Measurements from ENCODE around the gene SH3D19. TPM values are rescaled to one million over a fixed set of nuclear protein-coding genes. Genes with fewer than 3 reads are reported as not detected.

The SH3D19 gene
- total and polyA plus RNA-seq, 7 donors, result 31.4 to 195 (median 105) TPM

DNA sequence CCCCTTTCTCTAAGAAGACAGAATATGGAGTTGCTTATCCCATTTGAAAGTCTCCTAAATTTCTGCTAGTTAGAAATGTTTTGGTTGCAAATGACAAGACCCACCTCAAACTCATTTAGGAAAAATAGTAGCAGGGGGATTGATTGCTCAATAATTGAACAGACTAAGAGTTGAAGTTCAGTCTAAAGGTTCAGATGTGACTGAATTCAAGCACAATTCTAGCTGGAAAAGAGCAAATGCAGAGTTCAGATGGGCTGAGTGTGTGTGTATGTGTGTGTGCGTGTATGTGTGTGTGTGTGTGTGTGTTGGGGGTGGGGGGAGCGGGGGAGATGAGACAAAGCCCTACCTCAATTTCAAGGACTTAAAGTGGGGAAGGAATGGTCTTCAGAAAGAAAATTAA, 35.7 kb upstream of the SH3D19 start:
- H3K27me3 ChIP-seq, result no peaks in the 10 kb centered on the region
- DNase-seq, result no peak
- H3K4me1 ChIP-seq, result no peaks in the 10 kb centered on the region
- 93 to 98% methylated on average over 2 of the region's 2 CpGs for WGBS, 2 donors
- H3K4me3 ChIP-seq, result no peak overlapping the region
- TF ChIP-seq, protein P1, sequence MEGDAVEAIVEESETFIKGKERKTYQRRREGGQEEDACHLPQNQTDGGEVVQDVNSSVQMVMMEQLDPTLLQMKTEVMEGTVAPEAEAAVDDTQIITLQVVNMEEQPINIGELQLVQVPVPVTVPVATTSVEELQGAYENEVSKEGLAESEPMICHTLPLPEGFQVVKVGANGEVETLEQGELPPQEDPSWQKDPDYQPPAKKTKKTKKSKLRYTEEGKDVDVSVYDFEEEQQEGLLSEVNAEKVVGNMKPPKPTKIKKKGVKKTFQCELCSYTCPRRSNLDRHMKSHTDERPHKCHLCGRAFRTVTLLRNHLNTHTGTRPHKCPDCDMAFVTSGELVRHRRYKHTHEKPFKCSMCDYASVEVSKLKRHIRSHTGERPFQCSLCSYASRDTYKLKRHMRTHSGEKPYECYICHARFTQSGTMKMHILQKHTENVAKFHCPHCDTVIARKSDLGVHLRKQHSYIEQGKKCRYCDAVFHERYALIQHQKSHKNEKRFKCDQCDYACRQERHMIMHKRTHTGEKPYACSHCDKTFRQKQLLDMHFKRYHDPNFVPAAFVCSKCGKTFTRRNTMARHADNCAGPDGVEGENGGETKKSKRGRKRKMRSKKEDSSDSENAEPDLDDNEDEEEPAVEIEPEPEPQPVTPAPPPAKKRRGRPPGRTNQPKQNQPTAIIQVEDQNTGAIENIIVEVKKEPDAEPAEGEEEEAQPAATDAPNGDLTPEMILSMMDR (IDR thresholded peaks at IDR 0.05), result no peak
- TF ChIP-seq EP300 (IDR thresholded peaks at IDR 0.05) (no peak), POLR2AphosphoS5 (IDR thresholded peaks at IDR 0.05) (no peak), POLR2A (IDR thresholded peaks at IDR 0.05) (no peak)
- no peaks in the 10 kb centered on the region for H3K36me3 ChIP-seq
- H3K9me3 ChIP-seq, result no peaks in the 10 kb centered on the region
- H3K27ac ChIP-seq, result no peak overlapping the region
- intact Hi-C loops (cut with DNase I), result loop anchor here (5.0 kb wide), 1 partner anchor 124 kb away; no protein-coding TSS in a partner anchor

DNA sequence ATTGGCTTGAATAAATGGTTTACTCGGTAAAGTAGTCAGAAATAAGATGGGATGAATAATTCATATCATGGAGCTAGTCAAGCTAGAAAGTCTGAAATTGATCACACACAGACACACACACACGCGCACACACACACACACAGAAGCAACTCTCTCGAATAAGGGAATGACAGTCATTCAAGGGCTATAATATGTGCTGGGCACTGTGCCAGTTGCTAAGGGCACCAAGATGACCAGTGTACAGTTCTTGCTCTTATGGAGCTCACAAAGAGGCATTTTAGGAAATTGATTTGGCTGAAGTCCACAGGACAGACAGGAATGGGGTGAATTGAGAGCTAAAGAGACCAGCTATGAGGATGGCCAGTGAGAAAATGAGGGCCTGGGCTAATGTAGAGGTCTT, 34.2 kb upstream of the SH3D19 start:
- intact Hi-C loops (cut with DNase I), result no loop called here
- no peak for DNase-seq
- Histone ChIP-seq H3K27me3 (no peaks in the 10 kb centered on the region), H3K36me3 (no peaks in the 10 kb centered on the region), H3K4me3 (no peak overlapping the region), H3K9me3 (no peaks in the 10 kb centered on the region), H3K4me1 (no peaks in the 10 kb centered on the region), H3K27ac (no peak overlapping the region)
- TF ChIP-seq, protein P1 (IDR thresholded peaks at IDR 0.05), result no peak
- TF ChIP-seq EP300 (IDR thresholded peaks at IDR 0.05), result no peak
- no peak for TF ChIP-seq POLR2A (IDR thresholded peaks at IDR 0.05)
- no peak for TF ChIP-seq POLR2AphosphoS5 (IDR thresholded peaks at IDR 0.05)
- WGBS, 2 donors, result 26 to 76% methylated on average over 4 of the region's 4 CpGs

- DNase-seq, result no peak
- TF ChIP-seq EP300 (IDR thresholded peaks at IDR 0.05) (no peak), POLR2AphosphoS5 (IDR thresholded peaks at IDR 0.05) (no peak), POLR2A (IDR thresholded peaks at IDR 0.05) (no peak)
- TF ChIP-seq, protein P1 (IDR thresholded peaks at IDR 0.05), result no peak
- Histone ChIP-seq H3K27ac (no peak overlapping the region), H3K4me3 (no peak overlapping the region), H3K36me3 (no peaks in the 10 kb centered on the region), H3K9me3 (no peaks in the 10 kb centered on the region), H3K4me1 (no peaks in the 10 kb centered on the region), H3K27me3 (no peaks in the 10 kb centered on the region)
- intact Hi-C loops (cut with DNase I), result no loop called here
- WGBS, 2 donors, result 89 to 94% methylated on average over 3 of the region's 3 CpGs
These were observed 32.9 kb upstream of the SH3D19 start for GRCh38 chr4:151358266-151358665.

DNA sequence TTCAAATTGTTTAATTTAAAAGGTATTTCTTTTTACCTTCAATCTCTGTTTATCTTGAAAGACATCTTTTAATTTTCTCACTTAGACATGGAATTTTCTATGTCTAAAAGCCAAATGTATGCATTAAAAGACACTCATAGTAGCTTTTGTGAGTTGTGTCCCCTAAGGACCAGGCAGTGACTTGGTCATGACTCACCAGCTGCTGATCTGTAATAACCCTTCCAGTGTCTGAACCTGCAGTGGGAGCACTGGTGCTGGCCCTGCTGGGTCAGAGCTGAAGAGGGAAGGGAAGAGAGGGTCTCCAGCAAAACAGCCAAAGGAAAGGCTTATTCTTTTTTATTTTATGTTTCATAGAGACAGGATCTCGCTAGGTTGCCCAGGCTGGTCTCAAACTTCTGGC, 31.1 kb upstream of the SH3D19 start:
- 91 to 96% methylated on average over 1 of the region's 1 CpG for WGBS, 2 donors
- intact Hi-C loops (cut with DNase I), result no loop called here

More for the DNA sequence above, 31.1 kb upstream of the SH3D19 start:
- Histone ChIP-seq H3K4me1 (no peaks in the 10 kb centered on the region), H3K36me3 (no peaks in the 10 kb centered on the region), H3K27ac (no peak overlapping the region), H3K4me3 (no peak overlapping the region), H3K9me3 (no peaks in the 10 kb centered on the region), H3K27me3 (no peaks in the 10 kb centered on the region)
- TF ChIP-seq POLR2AphosphoS5 (IDR thresholded peaks at IDR 0.05) (no peak), POLR2A (IDR thresholded peaks at IDR 0.05) (no peak), EP300 (IDR thresholded peaks at IDR 0.05) (no peak)
- TF ChIP-seq, protein P1 (IDR thresholded peaks at IDR 0.05), result no peak
- DNase-seq, result no peak
